Cardiac septum (tissue), 1 donor: ENCODE data around the gene FAM174A. TPM values are rescaled to one million over a fixed set of nuclear protein-coding genes. Genes with fewer than 3 reads are reported as not detected.

ENCODE experiments used
- DNase-seq: peaks from one replicate; pipeline ENCODE4 v3.0.0-alpha.2; 2020; ENCODE audit warnings: low spot score
- intact Hi-C: fragments of 100-400 bp; cut with DNase I; formaldehyde crosslinking; loops from one replicate; pipeline ENCODE4 v1.14.0; 2022
- total RNA-seq: library from RNA; stranded (reverse); fragmentation: NEBNext Ultra II Directional; extraction: Animal tissue kit (Norgen Biotek cat#: 25700); gene quantifications from one replicate; pipeline ENCODE4 v1.2.1, GENCODE V29; 2021
- donor health status: DM: no; HTN: no; CAD: no.

The FAM174A gene
- total RNA-seq, 1 donor from 2014 or later = 18.6 TPM

- intact Hi-C loops = no loop called here
- DNase-seq = no peak
Observed at GRCh38 chr5:100634937-100635534, 99.9 kb downstream of the FAM174A start.
